ENCODE results near the gene PLAAT3.
"Not testable (repeated sequence)": the region's sequence is repeated elsewhere in the genome, so short reads cannot be mapped to it uniquely, and the experiment has no call there.

The PLAAT3 gene

GRCh38 chr11:63537293-63538101 lies 76.7 kb downstream of the PLAAT3 start:
- DNase-seq (ENCODE audit: low read depth in 2 of 2), result no peak

GRCh38 chr11:63536669-63537292 lies 77.5 kb downstream of the PLAAT3 start, which contains the start of gene PLAAT4:
Gene PLAAT4, plus strand, starts transcription at chr11:63536808. Its CDS starts 61 bp downstream, at chr11:63536869.
- DNase-seq (ENCODE audit: low read depth in 2 of 2), result no peak

- peak in 1 of 2 donors; percentile 32 for DNase-seq (ENCODE audit: low read depth in 2 of 2)
Measured at GRCh38 chr11:63535734-63536133, 78.5 kb downstream of the PLAAT3 start.

- no peak for DNase-seq (ENCODE audit: low read depth in 2 of 2)
Measured at GRCh38 chr11:63534895-63535461, 79.3 kb downstream of the PLAAT3 start.

- DNase-seq (ENCODE audit: low read depth in 2 of 2), result no peak
Measured at GRCh38 chr11:63534076-63534475, 80.2 kb downstream of the PLAAT3 start.

GRCh38 chr11:63532799-63533475 lies 81.3 kb downstream of the PLAAT3 start:
- DNase-seq (ENCODE audit: low read depth in 2 of 2), result no peak

- no peak for DNase-seq (ENCODE audit: low read depth in 2 of 2)
Measured at GRCh38 chr11:63532117-63532516, 82.1 kb downstream of the PLAAT3 start.

- not testable (repeated sequence) for DNase-seq (ENCODE audit: low read depth in 2 of 2)
Measured at GRCh38 chr11:63531074-63531792, 83.0 kb downstream of the PLAAT3 start.

GRCh38 chr11:63530021-63530420 lies 84.2 kb downstream of the PLAAT3 start:
- DNase-seq (ENCODE audit: low read depth in 2 of 2), result no peak

GRCh38 chr11:63529373-63529772 lies 84.9 kb downstream of the PLAAT3 start:
- DNase-seq (ENCODE audit: low read depth in 2 of 2), result not testable (repeated sequence)

- not testable (repeated sequence) for DNase-seq (ENCODE audit: low read depth in 2 of 2)
Measured at GRCh38 chr11:63528729-63529278, 85.4 kb downstream of the PLAAT3 start.

GRCh38 chr11:63528156-63528555 lies 86.1 kb downstream of the PLAAT3 start:
- DNase-seq (ENCODE audit: low read depth in 2 of 2), result not testable (repeated sequence)

- no peak for DNase-seq (ENCODE audit: low read depth in 2 of 2)
Measured at GRCh38 chr11:63527667-63528066, 86.6 kb downstream of the PLAAT3 start.
